NCI-H446 (cell line): Measurements from ENCODE around the gene CACNA1H.

Experiments
- DNase-seq, 2 experiments: peaks; one replicate each; lab custom pipeline; 2025; lab: John Stamatoyannopoulos, UW

Gene CACNA1H

DNA sequence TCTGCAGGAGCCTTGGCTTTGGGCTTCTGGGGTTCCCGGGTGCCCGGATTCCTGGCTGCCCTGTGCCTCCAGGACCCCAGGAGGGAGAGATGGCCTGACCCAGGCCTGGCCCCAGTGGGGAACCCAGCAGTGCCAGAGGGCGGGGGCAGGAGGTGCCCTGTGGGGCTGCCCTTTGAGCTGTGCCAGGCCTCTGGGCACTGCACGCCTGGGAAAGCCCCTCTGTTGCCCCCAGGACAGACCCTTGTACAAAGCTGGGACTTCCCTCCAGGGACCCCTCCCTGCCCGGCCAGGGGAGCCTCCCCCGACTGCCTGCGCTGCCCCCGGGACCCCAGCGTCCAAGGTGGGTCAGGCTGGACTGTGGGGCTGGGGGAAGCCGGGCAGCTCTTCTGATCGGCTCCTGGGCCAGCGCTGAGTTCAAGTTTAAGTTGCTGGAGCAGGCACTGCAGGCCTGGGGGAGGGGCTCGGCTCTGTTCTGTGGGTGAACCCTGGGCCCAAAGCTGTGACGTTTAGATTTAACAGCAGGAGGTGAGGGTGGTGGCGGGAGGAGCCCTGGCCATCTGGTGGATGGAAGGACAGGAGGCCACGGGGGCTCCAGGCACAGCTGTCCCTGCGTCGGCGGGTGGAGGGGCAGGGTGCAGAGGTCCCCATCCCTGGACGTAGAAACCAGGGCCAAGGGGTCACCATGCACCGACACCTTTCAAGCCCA lies 29.2 kb upstream of the CACNA1H start:
- no peak for DNase-seq

DNA sequence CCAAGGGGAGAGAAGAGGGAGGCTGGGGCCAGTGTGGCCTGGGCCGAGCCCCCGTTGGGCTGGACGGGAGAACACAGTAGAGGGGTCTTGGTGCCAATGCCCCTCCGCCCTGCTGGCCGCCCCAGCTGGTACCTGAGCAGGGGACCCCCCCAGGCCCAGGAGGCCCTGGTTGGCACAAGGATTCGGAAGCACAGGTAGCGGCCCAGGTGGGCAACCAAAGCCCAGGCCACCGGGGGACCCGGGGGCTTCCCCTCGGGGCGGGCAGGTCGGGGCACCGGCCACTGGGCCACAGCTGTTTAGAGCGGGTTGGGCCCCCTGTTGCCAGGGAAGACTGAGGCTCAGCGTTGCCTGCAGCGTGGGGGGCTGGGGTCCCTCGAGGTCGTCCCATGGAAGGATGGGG lies 28.6 kb upstream of the CACNA1H start:
- DNase-seq, result no peak

DNA sequence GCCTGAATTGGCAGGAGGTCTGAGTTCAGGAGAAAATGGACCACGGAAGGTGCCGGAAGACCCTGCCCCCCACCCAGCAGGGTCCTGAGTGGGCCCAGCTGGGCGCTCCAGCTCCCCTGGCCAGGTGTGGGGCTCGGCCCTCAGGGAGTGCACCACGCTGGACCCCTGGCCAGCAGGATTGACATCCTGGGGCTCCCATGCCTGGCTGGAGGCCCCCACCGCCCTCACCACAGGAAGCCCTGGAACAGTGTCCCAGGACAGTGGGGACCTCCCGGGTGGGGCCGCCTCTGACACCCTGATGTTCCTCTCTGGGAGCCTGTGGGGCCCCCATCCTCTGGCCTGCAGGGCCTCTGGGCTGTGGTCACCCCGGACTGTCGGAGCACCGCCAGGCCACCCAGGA lies 28.1 kb upstream of the CACNA1H start:
- no peak for DNase-seq

DNA sequence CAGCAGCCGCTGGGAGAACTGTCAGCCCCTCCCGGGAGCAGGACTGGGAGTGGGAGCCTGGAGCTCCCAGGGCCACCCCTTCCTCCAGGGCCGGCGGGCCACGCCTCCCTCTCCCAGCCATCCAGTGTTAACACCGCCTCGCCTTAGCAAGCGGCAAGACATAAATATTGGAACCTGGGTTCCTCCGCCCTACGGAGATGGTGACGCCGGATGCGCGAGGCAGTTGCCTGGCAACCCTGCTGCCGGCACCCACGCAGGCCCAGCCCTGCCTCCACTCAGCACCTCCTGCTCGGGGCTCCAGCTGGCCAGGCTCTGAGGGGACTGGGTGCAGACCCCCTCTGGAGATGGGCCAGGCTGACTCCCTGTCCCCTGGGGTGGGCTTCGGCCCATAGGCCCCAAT lies 27.4 kb upstream of the CACNA1H start:
- DNase-seq, result no peak

DNA sequence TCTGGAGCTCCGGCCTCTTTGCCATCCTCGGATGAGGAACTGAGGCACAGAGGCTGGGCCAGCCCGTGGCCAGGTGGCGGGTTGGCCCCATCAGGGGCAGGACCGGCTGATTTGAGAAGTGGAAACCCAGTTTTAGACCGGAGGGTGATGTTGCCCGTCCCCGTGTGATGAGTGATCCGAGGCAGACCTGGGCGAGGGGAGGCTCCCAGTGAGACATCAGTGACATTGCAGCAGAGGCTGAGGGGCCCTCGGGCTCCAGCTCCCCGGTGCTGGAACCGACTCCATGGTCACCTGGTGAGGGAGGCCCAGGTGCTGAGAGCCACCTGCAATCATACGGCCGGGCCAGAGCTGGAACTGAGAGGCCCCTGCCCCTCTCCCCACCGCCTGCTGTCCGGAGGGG lies 26.9 kb upstream of the CACNA1H start:
- no peak for DNase-seq

DNA sequence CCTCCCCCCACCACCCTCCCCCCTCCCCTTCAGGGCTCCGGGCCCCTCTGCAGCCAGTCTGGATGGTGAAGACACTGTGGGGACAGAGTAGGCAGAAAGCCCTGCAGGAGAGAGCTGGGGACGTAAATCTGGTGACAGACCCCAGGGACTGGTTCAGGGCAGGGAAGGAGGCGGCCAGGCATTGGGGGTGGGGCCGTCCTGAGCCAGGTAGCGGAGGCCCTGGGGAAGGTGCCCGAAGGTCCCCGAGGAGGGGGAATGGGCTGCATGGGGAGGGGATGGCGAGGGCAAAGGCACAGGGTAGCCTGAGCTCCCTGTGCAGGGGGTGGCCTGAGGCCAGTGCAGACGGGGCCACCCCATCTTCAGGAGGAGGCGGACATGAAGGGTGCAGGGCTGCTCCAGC lies 26.3 kb upstream of the CACNA1H start:
- DNase-seq, result no peak

DNA sequence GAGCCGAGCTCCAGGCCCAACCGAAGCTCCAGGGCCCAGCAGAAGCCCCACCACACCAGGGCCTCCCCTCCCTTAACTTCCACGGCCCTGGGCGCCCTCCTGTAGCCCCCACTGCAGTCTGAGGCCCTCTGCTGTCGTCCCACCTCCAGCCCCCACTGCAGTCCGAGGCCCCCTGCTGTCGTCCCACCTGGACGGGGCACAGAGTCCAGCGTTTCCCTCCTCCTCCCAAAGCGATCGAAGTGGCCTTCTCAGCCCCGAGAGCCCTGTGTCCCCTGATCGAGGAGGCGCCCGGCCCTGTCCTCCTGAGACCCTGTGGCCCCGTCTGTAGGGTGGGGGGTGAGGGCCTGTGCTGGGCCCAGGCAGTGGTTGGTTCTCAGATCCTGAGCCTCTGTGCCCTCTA lies 25.8 kb upstream of the CACNA1H start:
- DNase-seq, result no peak

DNA sequence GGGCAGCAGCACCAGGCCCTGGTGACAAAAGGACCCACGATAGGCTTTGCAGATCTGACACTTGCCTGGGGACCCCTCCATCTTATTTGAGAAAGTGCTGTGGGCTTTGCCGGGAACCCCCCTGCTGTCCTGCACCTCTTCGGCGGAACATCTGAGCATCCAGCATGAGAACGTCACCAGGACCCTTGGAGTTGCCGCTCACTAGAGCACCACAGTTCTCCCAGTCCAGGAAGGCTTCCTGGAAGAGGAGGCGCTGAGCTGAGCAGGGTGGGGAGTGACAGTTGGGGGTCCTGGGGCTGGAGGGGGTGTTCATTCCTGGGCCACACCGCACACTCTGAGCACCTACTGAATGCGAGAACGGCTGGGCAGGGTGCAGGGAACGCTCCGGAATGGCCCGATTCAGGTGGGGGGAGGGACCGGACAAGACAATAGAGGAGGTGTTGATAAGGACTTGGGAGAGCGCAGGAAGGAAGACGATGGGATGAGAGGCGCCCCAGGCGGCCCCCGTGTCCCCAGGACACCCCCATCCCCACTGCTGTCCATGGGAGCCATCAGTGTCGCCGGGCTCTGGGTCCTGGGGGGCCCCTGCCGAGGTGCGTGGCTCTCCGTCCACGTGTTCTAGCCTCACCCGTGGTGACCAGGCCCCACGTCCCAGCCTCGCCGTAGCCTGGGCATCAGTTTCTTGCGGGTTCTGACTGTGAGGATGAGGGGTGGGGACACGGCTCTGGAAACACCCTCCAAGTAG lies 24.8 kb upstream of the CACNA1H start:
- no peak for DNase-seq

DNA sequence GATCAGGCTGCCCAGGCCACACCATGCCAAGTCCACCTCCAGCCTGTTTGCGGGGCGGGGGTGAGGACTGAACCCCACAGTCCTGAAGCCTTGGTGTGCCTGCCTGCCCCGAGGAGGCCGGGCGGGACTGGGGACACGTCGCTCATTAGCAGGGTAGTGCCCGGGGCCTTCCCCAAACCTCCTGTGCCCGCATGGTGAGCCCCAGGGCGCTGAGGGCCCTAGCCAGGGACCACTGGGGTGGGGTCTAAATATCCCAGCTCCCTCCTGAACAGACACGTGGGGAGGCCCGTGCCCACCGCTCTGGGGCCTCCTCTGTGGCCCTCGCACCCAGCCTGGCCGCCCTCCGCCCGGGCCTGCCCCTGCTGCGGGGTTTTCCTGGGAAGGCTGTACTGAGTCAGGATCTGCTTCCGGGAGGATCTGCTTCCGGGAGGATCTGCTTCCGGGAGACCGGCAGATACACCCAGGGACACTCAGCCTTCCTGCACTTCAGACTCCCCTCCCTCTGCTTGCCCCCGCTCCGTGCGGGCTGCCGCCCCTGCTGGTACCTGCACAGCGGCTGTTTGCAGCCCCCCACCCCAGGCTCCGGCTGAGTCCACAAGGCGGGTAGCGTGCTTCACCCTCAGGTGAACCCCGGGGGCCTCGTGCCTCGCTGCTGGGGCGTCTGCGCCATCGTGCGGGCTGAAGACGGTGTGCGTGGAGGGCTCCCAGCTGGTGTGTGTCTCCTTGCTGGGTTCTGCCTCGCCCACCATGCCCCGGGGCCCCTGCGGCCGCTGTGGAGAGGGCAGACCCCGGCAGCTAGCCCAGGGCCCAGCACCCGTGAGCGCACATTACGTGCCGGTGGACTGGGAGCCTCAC lies 23.6 kb upstream of the CACNA1H start:
- no peak for DNase-seq

DNA sequence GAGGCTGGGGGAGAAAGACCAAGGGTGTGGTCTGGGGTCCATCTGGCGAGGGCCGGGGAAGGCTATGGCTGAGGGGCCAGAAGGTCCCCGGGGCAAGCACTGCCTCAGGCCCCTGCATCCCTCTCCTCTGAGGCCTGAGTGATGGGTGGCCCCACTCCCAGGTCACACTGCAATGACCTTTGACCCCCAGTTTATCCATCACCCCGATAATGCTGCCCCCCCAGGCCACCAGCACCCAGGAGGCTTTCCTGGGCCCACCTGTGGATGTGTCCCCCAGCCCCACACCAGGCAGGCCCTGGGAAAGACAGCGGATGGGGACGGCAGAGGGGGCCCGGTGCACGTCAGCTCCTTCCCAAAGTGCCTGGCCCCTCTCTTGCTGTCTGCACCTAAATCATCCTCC lies 22.5 kb upstream of the CACNA1H start:
- no peak for DNase-seq

DNA sequence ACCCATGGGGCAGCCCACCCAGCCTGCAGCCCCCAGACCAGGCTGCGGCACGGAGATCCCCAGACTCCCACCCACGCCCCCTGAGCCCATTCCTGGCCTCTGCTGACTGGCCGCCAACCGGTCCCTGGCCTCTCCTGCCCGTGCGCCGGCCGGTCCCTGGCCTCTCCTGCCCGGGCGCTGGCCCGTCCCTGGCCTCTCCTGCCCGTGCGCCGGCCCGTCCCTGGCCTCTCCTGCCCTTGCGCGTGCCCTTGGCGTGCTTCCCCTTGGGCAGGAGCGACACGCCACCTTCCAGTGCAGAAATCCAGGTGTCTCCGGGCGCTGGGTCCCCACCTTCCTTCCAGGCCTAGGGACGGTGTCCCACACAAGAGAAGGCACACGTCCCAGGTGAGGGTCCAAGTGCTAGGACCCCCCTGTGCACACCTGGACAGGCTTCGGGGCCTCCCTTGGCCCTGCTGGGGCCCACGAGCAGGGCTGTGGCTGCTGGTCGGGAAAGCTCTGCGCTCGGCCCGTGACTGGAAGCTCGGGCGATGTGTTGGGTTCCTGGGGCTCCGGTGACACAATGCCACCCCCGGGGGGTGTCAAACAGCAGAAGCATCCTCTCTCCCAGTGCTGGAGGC lies 21.4 kb upstream of the CACNA1H start:
- DNase-seq, result no peak

DNA sequence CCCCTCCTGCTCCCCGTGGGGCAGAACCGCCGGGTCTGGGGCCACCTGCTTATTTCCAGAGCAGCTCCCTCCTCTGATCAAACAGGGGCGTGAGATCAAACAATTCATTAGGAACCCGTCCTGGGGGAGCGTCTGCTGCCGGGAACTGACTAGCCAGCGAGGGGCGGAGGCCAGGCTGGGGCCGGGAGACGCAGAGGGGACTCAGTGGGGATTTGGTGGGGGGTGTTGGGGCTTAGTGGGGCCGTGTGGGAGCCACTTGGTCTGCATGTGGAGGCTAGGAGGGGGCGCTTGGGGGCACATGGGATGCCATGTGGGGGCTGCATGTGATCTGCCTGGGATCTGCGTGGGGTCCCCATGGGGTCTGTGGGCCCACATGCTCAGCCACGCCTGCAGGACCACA lies 20.5 kb upstream of the CACNA1H start:
- no peak for DNase-seq

DNA sequence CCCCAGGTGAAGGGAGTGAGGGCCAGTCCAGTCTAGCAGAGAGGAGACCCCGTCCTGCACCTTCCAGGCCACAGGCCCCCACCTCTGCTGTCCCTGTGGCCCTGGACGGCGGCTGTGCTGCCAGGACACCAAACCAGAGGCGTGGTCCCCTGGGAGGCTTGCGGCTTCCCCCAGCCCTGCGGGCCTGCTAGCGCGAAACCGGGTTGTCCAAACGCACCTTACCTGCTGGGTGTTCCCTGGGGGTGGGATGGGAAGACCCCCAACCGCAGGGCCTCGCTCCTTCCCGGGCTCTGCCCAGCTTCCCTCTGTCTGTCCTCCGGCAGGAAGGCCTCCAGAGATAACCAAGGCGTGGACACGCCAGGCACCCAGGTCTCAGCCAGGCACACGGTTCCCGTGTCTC lies 19.6 kb upstream of the CACNA1H start:
- no peak for DNase-seq

DNA sequence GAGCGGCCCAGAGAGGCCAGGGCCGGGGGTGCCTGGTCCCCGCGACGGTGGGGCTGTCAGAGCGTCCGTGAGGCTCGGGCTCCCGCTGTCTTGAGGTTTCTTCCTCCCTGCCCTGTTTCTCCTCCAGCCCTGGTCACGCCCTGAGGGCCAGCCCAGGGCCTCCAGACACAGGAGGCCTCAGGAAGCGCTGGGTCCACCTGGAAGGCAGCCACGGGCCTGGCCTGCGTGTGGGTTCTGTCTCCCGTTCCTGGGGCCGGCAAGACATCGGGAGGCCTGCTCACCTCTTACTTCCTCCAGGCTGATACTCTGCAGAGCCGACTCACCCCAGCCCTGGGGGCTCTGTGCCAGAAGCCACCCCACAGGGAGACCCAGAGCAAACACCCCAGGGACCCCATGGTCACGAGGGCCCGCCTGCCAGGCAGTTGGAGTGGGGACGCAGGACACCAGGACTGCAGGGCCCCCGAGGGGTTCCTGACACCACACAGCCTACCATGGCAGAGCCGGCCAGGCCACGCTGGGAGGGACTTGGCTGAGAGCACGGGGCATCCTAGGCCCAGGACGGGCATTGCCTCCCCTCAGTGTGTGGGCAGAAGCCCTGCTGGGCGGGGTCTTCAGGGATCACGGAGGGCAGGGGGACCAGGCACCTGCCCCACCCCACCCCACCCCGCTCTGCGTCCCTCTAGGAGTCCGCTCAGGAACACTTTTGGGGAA lies 18.9 kb upstream of the CACNA1H start:
- DNase-seq, result no peak

DNA sequence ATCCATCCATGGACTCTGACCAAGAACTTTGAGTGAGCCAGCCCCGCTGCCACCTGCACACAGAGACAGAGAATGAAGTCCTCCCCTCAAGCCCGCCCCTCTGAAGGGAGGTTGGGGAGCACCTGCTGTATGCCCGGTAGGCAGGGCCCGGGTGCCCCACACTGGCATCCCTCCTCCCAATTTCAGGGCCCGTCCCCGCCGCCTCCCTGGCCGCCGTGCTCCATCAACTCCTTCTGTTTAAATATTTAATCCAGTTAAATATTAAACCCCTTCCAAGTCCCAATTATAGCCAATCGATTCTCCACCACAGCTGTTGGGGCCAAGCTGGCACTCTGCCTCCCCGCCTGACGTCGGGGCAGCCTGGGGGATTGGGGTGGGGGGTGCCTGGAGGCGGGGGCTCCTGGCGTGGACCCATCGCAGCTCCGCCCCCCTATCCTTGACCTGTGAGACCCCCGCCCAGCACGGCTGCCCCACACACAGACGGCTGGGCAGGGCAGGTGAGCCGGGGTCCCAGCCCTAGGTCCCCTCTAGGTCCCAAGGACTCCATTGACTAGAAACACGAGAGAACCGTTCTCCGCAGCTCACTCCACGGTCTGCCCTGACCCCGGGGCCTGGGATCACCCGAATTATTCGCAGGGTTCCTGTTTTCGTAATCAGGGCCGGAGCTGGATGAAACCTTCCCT lies 18.0 kb upstream of the CACNA1H start:
- DNase-seq, result no peak

DNA sequence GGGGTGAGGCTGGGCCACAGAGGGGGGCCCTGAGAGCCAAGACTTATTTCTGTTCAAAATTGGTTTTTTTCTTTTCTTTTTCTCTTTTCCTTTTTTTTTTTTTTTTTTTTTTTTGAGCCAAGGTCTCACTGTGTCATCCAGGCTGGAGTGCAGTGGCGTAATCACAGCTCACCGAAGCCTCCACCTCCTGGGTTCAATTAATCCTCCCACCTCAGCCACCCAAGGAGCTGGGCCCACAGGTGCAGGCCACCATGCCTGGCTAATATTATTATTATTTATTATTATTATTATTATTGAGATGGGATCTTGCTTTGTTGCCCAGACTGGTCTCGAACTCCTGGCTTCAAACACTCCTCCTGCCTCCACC lies 17.5 kb upstream of the CACNA1H start:
- DNase-seq, result no peak

DNA sequence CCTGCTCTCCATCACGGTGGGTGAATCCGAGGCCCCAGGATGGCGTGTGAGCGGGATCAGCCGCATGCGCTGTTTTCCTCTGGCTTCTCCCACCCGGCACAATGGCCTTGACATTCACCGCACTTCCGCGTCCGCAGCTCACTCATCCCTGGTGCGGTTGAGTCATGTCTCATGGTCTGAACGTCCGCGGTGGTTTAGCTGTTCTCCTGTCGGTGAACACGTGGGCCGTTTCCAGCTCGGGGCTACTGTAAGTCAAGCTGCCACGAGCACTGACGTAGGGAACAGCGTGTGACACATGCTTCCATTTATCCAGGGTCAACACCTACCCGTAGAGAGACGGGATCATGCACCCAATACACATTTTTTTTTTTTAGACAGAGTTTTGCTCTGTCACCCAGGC lies 15.3 kb upstream of the CACNA1H start:
- no peak for DNase-seq

DNA sequence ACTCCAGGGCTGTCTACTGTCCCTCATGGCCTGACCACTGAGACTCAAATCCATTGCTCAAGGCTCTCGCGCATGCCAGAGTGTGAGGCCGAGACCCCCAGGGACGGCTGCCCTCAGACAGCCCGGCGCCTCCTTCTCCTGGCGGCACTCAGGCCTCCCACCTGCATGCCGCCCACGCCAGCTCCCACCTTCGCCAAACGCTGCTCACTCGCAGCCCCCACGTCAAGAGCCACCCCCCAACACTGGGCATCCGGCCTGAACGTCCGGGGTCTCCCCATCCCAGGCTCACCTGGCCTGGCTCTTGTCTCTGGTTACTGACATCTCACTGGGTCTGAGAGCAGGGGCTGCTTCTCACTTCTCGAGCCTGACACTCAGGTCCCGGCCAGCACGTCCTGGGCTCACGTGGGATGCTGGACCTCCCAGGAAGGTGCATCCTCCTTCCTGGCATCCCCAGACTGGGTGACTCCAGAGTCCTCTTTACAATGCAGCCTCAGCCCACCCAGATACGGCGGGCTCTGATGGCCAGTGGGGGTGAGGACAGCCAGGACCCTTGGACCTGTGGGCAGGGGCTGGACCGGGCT lies 12.2 kb upstream of the CACNA1H start:
- DNase-seq, result no peak

DNA sequence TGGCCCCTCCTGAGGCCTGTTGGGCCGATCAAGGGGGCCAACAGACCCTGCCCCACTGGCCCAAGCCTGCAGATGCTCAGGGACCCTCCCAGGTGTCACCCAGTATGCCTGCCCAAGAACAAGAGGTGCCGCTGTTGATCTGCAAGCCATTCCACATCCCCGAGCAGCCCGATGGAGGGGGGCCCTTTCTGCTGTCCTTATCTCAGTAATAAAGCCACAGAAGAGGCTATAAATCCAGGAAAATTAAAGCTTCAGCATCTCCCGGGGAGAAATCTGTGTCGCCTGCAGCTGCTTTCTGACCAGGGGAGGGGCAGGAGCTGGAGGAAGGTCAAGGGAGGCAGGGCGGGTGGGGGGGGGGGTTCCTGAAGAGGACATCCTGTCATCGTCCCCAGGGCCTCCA lies 11.7 kb upstream of the CACNA1H start:
- DNase-seq, result no peak

DNA sequence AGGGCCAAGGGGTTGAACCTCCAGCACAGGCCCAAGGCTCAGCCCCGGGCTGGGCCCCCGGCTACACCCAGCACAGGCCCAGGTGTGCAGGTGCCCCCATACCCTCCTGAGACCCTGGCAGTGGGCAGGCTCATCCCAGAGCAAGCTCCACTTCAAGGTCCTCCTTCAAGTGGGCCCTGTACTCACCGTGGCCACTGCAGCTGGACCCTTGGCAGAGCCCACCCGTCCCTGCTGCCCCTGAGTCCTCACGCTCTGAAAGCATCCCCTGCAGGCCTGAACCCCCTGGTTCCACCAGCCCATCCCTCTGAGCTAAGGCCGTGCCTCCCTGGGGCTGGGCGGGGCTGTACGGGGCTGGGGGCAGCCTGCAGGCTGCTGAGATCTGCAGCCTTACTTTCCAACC lies 11.2 kb upstream of the CACNA1H start:
- no peak for DNase-seq

DNA sequence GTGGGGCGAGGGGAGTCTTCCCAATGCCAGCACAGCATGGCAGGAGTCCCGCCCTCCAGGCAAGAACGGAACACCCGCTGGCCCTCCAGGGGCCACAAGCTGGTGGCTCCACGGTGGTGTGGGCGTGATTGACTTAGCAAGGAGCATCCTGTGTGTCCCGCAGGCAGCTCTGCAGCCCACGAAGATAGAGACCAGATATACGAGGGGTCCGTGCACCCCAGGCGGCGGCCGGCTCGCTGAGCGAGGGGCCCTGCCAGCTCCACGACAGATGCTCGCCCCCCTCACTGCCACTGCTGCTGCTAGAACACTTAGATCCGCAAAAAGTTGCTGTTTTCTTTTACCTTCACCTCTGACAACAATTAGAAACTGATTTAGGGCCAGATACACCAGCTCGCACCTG lies 10.0 kb upstream of the CACNA1H start:
- no peak for DNase-seq
